HS-27A (cell line): ENCODE data around the gene ADCK1.
"Not testable (repeated sequence)": the region's sequence is repeated elsewhere in the genome, so short reads cannot be mapped to it uniquely, and the experiment has no call there.

Experiments
- DNase-seq: peaks from one replicate; pipeline ENCODE4 v3.0.0-alpha.2; 2012; ENCODE audit warnings: low read depth, missing footprints

ADCK1 gene

DNA sequence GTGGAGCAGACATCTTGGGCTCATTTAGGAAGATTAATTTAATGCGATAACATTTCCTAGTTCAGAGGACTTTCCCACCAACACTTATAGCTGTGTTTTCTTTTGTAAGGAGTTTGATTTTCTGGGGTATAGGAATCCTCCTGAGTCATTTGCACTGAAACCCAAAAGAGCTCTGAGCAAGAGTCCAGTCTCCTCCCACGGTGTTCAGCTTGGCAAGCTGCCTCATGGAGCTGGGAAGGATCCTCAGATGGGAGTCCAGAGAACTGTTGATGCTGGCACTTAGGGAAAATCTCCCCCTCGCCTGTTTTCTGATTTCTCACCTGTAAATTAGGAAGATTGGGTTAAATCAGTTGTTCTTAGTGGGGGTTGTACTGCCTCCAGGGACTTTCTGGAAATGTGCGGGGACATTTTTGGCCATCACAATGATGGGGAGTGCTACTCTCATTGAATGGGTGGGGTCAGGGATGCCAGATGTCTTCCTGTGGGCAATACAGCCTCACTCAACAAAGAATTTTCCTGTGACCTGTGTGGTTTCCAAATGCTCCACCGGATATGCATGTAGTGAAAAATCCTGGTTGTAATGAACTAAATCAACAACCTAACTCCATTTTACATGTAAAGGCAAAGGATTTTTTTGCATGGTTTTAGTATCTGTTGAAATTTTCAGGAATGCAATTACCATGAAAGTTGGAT is 150.6 kb downstream of the ADCK1 start:
- no peak for DNase-seq

DNA sequence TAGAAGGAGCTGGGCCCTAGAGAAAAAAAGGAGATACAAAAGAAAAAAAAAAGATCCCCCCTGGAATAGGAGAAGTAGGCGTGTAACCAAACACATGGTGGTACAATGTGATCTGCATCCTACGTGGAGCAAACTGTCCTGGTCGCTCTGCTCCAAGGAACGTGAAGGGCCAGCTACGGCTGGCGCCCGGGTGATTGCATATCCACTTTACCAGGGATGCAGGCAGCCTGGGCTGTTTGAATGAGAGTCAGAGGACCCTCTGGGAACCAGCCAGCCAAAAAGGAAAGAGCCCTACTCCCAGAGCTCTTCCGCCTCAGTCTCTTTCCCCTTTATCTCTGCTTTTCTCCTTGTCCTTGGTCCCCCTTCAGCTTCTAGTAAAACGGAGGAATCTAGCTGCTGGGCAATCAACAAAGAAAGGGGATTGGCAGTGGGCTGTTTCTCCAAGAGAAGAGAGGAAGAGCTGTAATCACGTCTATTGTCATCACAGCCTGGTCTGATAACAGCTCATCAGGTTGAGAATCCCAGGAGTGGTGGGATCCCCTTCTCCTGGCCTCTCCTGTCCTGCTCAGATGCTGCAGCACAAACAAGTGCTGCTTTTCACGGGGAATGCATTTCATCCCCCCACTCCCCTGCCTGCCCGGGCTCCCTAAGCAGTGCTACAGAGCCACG is 156.0 kb downstream of the ADCK1 start:
- no peak for DNase-seq

DNA sequence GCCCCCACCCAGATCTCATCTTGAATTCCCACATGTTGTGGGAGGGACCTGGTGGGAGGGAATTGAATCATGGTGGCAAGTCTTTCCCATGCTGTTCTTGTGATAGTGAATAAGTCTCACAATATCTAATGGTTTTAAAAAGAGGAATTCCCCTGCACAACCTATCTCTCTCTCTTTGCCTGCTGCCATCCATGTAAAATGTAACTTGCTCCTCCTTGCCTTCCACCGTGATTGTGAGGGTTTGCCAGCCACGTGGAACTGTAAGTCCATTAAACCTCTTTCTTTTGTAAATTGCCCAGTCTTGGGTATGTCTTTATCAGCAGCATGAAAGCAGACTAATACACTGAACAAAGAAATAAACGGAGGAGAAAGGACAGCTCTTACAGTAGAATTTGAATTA is 159.8 kb downstream of the ADCK1 start:
- DNase-seq, result not testable (repeated sequence)

DNA sequence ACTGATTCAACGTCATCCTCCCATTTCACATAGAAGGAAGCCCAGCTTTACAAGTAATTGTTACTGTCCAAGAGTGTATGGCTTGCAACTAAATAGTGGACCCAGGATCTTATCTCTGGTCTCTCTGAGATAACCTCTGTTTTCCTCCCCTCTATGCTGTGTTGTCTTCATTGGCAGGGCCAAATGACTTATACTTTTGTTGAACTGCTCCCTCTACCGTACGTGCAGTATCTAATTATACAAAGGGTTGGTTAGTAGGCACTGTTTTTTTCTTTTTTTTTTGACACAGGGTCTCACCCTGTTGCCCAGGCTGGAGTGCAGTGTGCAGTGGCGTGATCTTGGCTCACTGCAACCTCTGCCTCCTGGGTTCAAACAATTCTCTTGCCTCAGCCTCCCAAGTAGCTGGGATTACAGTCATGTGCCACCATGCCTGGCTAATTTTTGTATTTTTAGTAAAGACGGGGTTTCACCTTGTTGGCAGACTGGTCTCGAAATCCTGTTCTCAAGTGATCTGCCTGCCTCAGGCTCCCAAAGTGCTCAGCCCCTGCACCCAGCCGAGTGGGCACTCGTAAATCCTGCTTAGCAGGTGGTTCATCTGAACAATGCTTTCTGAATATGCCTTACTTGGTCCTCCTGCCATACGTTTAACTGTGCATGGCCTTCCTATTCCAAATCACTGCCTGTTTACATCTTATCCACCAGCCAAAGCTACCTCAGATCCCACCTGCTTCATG is 162.1 kb downstream of the ADCK1 start:
- DNase-seq, result no peak

DNA sequence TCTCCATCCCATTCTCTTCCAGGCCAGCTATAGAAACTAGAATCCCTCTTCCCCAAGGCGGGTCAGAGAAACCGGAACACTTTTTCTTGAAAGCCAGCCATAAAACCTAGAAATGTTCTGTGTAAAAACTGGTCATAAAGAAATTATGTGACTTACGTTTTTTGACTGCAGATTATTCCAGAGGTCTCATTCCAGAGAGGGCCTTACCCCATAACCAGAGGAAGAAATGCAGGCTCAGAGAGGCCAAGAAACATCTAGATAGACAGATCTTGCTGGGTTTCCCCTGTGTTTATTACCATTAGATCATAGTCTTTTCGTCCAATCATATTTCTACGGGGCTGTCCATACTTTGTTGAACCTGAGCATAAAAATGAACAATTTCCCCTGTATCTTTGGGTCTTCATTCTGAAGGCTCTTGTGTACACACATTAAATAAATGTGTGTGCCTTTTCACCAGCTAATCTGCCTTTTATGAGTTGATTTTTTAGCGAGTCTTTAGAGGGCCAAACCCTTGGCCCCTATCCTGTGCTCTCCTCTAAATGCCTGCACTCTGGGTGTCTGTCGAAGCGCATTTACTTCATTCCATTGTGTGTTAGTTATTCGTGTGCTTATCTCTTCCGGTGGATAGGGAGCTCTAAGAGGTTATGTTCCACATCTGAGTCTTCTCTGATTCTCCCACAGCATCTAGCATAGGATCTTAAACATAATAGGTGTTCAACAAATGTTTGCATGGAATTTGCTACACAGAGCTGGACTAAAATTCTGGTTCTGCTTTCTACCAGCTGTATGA is 163.0 kb downstream of the ADCK1 start:
- no peak for DNase-seq

DNA sequence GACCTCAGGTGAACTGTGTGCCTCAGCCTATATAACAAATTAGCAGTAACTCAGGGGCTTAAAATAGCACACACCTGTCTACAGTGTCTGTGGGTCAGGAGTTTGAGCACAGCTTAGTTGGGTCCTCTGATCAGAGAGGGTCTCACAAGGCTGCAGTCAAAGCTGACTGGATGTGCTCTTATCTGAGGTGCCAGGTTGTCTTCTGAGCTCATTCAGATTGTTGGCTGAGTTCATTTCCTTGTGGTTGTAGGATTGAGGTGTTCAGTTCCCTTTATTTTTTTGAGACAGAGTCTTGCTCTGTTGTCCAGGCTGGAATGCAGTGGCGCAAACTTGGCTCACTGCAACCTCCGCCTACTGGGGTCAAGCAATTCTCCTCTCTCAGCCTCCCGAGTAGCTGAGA is 164.7 kb downstream of the ADCK1 start:
- DNase-seq, result no peak

DNA sequence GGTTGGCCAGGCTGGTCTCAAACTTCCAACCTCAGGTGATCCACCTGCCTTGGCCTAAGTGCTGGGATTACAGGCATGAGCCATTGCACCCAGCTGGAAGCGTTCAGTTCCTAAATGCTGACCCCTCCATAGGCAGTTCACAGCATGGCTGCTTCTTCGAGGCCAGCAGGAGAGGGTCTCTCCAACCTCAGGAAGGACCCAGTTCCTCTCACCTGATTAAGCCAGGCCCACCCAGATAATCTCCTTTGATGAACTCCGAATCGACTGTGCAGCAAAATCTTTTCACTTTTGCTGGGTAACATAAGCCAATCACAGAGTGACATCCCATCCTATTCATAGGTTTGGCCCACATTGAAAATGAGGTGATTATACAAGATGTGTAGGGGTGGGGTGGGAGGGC is 165.1 kb downstream of the ADCK1 start:
- no peak for DNase-seq

DNA sequence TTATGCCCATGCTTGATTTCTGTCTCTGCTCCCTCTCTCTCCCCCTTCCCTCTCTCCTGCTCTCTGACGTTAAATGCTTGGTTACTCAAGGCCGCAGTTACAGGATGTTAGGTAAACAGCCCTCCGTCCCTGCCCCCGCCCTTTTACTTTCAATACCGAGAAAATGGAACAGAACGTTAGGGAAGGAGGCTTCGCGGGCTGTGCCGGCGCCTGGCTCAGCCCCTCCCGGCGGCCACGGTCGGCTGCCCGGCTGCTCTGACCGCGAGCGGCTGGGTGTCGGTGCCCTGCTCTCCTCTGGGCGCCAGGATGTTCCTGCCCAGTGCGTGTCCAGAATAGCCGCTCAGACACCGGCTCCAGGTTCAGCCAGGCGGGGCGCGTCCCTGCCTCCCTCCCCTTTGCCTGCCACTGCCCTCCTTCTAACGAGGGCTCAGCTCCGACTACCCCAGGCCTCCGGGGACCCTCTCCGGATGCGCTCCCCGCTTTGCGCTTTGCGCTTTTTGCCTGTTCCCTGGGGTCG is 166.1 kb downstream of the ADCK1 start:
- DNase-seq, result no peak

DNA sequence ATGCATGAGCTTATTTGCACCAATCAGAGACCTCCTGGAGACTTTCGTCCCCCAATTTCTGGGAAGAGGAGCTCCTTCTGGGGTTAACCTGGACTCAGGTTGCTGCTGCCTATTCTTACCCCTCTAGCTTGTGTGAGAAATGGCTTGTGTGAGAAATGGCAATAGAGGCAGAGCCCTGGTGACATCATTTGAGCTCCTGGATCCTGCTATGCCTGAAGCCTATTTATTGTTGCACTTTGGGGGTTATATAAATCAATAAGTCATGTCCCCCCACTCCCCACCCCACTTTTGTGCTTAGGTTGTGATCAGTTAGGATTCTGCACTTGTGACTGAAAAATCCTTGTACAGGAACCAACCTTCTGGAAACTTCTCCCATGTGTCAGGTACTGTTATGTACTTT is 167.2 kb downstream of the ADCK1 start:
- no peak for DNase-seq

DNA sequence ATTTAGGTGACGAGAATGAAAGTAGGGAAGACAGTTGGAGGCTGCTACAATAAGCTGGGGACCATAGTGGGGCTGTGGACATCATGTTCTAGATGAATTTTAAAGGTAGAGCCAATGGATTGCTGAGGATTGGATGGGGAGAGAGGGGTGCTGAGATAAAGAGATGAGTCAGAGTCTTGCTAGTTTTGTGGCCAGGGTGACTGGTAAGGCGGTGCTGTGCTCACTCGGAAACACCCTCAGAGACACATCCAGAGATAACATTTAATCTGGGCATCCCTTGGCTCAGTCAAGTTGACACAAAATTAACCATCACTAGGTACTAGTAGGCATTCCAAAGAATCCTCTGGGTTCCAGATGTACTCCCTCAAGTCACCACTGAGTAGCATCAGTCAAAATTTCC is 170.7 kb downstream of the ADCK1 start:
- DNase-seq, result no peak

DNA sequence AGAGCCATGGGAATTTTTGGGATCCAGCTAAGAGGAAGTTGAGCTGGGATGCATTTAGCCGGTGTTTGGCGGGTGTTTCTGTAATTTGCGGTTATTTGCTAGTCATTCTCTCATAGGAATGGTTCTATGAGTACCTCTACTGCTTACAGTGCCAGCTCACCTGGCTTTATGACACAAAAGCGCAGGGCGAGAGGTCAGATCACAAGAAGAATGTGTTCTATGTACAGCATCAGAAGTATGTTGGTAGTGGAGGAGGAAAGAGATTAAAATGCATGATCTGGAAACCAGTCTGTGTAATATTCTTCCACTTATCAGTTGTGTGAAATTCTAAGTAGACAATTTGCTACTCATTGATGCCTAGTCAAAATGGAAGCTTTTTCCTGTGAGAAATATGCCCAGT is 173.3 kb downstream of the ADCK1 start:
- no peak for DNase-seq

DNA sequence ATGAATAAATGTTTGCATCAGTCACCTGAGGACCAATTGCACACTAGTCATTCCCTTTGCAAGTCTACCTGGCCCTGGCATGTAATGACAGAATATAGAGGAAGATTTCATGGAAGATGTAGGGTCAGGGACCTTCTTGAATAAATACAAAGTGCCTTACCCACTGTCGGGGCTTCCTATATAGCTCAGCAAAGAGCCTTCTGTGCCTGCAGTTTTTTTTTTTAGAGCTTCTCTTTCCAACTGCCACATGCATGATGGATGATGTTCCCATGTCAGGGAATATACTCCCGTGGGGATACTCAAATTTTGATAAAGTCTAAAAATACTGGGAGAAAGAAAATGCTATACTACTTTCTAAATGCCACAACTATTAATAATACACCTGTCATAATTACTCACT is 176.7 kb downstream of the ADCK1 start:
- DNase-seq, result no peak

DNA sequence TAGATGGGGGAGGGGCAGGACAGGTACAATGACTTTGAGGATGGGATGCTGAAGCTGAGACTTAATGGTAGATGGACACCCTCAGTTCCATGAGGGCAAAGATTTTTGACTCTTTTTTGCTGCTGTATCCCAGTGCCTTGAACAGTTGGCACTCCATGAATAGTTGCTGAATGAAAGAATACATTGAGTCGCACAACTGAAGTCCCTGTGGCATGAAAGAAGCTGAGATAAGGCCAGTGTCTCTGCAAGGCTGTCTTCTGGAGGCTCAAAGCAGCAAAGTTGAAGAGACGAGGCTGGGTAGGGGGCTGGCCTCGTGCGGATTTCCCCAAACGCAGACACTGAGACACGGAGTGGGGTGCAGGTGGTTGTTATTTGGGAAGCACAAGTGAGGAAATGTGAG is 179.3 kb downstream of the ADCK1 start:
- no peak for DNase-seq

DNA sequence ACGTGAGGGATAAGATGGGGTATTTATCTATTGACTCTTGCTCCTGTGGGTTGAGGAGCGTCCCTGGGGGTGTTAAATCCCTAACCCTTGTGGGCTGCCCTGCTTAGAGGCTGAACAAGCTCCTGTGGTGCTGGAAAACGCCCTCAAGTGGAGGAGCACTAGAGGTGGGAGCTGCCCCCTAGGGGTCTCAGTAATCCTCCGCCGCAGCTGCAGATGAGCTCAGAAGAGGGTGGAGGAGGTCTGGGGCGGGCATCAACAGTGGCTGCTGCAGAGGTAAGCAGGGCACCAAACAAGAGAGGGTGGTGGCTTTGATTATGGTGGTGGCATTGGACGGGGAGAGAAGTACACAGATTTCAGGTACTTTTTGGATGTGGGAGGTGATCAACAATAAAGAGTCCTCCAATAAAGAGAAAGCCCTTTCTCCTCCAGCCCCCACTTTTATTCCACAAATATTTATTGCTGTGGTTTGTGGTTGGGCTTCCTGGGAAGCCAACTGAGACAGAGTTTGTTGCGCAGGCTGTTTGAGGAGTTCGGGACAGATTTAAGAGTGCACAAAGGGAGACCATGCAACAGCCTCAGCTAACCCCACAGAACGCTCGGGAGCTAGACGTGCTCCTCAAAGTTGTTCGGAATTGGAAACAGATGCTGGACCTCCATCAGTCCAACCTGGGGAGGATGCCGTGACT is 179.9 kb downstream of the ADCK1 start:
- DNase-seq, result no peak

DNA sequence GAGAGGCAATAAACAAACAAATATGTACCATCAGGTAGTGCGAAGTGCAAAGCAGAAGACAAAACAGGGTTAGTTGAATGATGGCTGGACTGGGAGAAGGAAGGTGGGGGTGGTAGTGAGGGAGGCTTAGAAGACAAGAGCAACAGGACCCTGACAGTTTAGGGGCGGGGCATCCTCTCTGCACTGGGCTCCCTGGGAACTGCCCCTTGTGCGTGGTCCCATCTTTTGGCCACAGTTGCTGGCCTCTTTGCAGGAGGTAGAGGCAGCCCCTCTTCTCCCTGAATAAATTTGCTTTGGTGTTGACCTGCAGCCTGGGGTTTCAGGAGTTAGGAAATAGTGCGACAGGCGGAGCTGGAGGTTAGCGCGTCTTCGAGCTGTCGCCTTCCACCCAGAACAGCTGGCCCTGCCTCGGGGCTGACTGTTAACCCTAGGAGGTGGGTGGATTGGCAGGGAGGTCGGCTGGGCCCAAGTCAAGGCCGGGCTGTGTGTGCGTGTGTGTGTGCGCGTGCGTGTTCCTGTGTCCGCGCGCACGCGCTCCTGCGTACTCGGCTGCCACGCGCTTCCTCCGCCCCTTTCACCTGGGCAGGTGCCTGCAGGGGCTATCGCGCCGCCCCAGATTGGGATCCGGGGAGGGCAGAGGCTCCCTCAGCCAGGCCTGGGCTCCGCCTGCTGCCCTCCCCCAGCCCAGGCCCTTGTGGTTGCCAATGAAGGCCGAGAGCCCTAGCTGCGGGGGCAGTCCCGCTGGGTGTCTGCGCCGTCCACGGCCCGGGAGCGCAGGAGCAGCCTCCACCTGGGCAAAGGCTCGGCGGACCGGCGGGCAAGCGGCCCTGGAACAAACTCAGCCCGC is 180.8 kb downstream of the ADCK1 start:
- no peak for DNase-seq
